H1 (cell line): ENCODE measurements around the gene RNASE12. TPM values are rescaled to one million over a fixed set of nuclear protein-coding genes. Genes with fewer than 3 reads are reported as not detected.

ENCODE experiments used
- CTCF ChIA-PET: fragments of 300-600 bp; sonication (Branson Sonifier 250); formaldehyde crosslinking; loops from one replicate; lab custom pipeline; 2021; ENCODE audit not compliant: partially characterized antibody; lab: Charles Lee
- POLR2A ChIA-PET: fragments of 300-600 bp; sonication (Branson Sonifier 250); formaldehyde crosslinking; loops from one replicate; lab custom pipeline; 2021; ENCODE audit warnings: inconsistent platforms; ENCODE audit not compliant: partially characterized antibody; lab: Charles Lee
- DNase-seq, 2 experiments: peaks; one replicate each; pipeline versions ENCODE4 v3.0.0 to v3.0.0-alpha.2; 2010 to 2022; ENCODE audit warnings: low spot score in 2 of 2, low read depth in 1 of 2, mixed read lengths in 1 of 2
- FAIRE-seq: peaks from 2 replicates; lab custom pipeline; 2011; peaks lifted over from hg19 to GRCh38; lab: Jason Lieb, UNC
- H2AFZ ChIP-seq: 2 replicates; pipeline ENCODE4 v1.8.1; 2012; ENCODE audit warnings: low read length, inconsistent platforms
- H2AK5ac ChIP-seq: 2 replicates; pipeline ENCODE4 v1.6.1; 2013; ENCODE audit warnings: low read depth, low read length
- H2BK120ac ChIP-seq: replicated peaks from 2 replicates; pipeline ENCODE3; 2013; ENCODE audit warnings: low read depth, low read length, inconsistent platforms
- H2BK12ac ChIP-seq: 2 replicates; pipeline ENCODE4 v1.6.1; 2013; ENCODE audit warnings: low read depth, low read length
- H2BK15ac ChIP-seq: 2 replicates; pipeline ENCODE4 v1.6.1; 2013; ENCODE audit warnings: low read length
- H2BK20ac ChIP-seq: 2 replicates; pipeline ENCODE4 v1.6.1; 2013; ENCODE audit warnings: low read length
- H2BK5ac ChIP-seq: 2 replicates; pipeline ENCODE4 v1.6.1; 2013; ENCODE audit warnings: low read depth, low read length
- H3K14ac ChIP-seq: 2 replicates; pipeline ENCODE4 v1.6.1; 2013; ENCODE audit warnings: inconsistent platforms; ENCODE audit not compliant: insufficient read length
- H3K18ac ChIP-seq: 2 replicates; pipeline ENCODE4 v1.6.1; 2013; ENCODE audit warnings: low read length; ENCODE audit errors: extremely low read depth
- H3K23ac ChIP-seq: 2 replicates; pipeline ENCODE4 v1.6.1; 2013; ENCODE audit warnings: inconsistent platforms; ENCODE audit not compliant: insufficient read length
- H3K23me2 ChIP-seq: 2 replicates; pipeline ENCODE4 v1.6.1; 2013; ENCODE audit warnings: low read depth, low read length
- H3K27ac ChIP-seq: 2 replicates; pipeline ENCODE4 v1.6.1; 2011; ENCODE audit warnings: low read depth, low read length, inconsistent platforms
- H3K27me3 ChIP-seq, 4 experiments: replicated peaks in 1 of 4; 1 replicate in 1 of 4; 2 replicates in 3 of 4; pipeline versions ENCODE4 v1.6.1 to v1.8.1; 2011 to 2013; ENCODE audit warnings: low read length in 3 of 4, mild to moderate bottlenecking in 3 of 4, inconsistent platforms in 2 of 4, mixed read lengths in 2 of 4, moderate library complexity in 1 of 4; ENCODE audit not compliant: control insufficient read depth in 3 of 4, insufficient read depth in 3 of 4; ENCODE audit errors: extremely low read depth in 1 of 4
- H3K36me3 ChIP-seq, 4 experiments: 2 replicates each; pipeline versions ENCODE4 v1.6.1 to v1.8.1; 2011 to 2013; ENCODE audit warnings: mild to moderate bottlenecking in 4 of 4, low read length in 3 of 4, moderate library complexity in 2 of 4, control low read depth in 1 of 4, inconsistent platforms in 1 of 4; ENCODE audit not compliant: insufficient read depth in 4 of 4, control insufficient read depth in 2 of 4
- H3K4ac ChIP-seq: replicated peaks from 2 replicates; pipeline ENCODE3; 2013; ENCODE audit warnings: low read length, low read depth, mixed read lengths, inconsistent platforms; ENCODE audit not compliant: insufficient read length
- H3K4me1 ChIP-seq, 4 experiments: replicated peaks in 1 of 4; 1 replicate in 1 of 4; 2 replicates in 3 of 4; pipeline versions ENCODE4 v1.6.1 to v1.8.1; 2011 to 2013; ENCODE audit warnings: low read length in 3 of 4, inconsistent platforms in 2 of 4, mixed read lengths in 1 of 4; ENCODE audit not compliant: insufficient read depth in 4 of 4, control insufficient read depth in 3 of 4
- H3K4me2 ChIP-seq, 2 experiments: 2 replicates each; pipeline versions ENCODE4 v1.6.1 to v1.8.1; 2011 to 2013; ENCODE audit warnings: low read depth in 2 of 2, low read length in 2 of 2, control low read depth in 1 of 2, inconsistent platforms in 1 of 2, mild to moderate bottlenecking in 1 of 2; ENCODE audit not compliant: insufficient read depth in 1 of 2
- H3K4me3 ChIP-seq, 4 experiments: fragments of 200-600, 300-600 bp in 1 of 4; sonication (generic), shearing (Covaris generic), sonication (Bioruptor Twin) in 1 of 4; 2 replicates each; pipeline versions ENCODE4 v1.5.1 to v1.8.1; 2011 to 2016; ENCODE audit warnings: low read length in 4 of 4, low read depth in 3 of 4, control low read depth in 2 of 4, inconsistent platforms in 2 of 4, mild to moderate bottlenecking in 2 of 4, mixed read lengths in 1 of 4, moderate library complexity in 1 of 4; ENCODE audit not compliant: insufficient read depth in 2 of 4; ENCODE audit errors: extremely low read depth in 1 of 4
- H3K56ac ChIP-seq: replicated peaks from 2 replicates; pipeline ENCODE3; 2013; ENCODE audit warnings: low read depth, mild to moderate bottlenecking, mixed read lengths, low read length, inconsistent platforms; ENCODE audit not compliant: insufficient read length
- H3K79me1 ChIP-seq: 2 replicates; pipeline ENCODE4 v1.6.1; 2013; ENCODE audit warnings: low read depth, low read length, control low read depth
- H3K79me2 ChIP-seq, 2 experiments: 2 replicates each; pipeline versions ENCODE4 v1.6.1 to v1.8.1; 2012 to 2013; ENCODE audit warnings: low read length in 2 of 2, mild to moderate bottlenecking in 2 of 2, inconsistent platforms in 1 of 2; ENCODE audit not compliant: insufficient read depth in 2 of 2, control insufficient read depth in 1 of 2
- H3K9ac ChIP-seq, 4 experiments: replicated peaks in 1 of 4; 1 replicate in 1 of 4; 2 replicates in 3 of 4; pipeline versions ENCODE4 v1.6.1 to v1.8.1; 2011 to 2013; ENCODE audit warnings: low read depth in 3 of 4, low read length in 3 of 4, control low read depth in 2 of 4, mild to moderate bottlenecking in 2 of 4, moderate library complexity in 2 of 4, inconsistent platforms in 1 of 4; ENCODE audit errors: extremely low read depth in 1 of 4
- H3K9me3 ChIP-seq, 2 experiments: 2 replicates each; pipeline versions ENCODE4 v1.6.1 to v1.8.1; 2012 to 2013; ENCODE audit warnings: mild to moderate bottlenecking in 2 of 2, moderate library complexity in 2 of 2, control low read depth in 1 of 2, inconsistent platforms in 1 of 2, low read depth in 1 of 2, low read length in 1 of 2, mixed read lengths in 1 of 2; ENCODE audit not compliant: insufficient read depth in 2 of 2
- H4K20me1 ChIP-seq, 2 experiments: replicated peaks in 1 of 2; 2 replicates each; pipeline versions ENCODE3 to v1.8.1; 2011 to 2013; ENCODE audit warnings: inconsistent platforms in 2 of 2, low read length in 2 of 2, mild to moderate bottlenecking in 1 of 2; ENCODE audit not compliant: insufficient read depth in 2 of 2, control insufficient read depth in 1 of 2
- H4K5ac ChIP-seq: 2 replicates; pipeline ENCODE4 v1.6.1; 2013; ENCODE audit warnings: low read length, low read depth, mixed read lengths, inconsistent platforms; ENCODE audit not compliant: insufficient read length
- H4K8ac ChIP-seq: 2 replicates; pipeline ENCODE4 v1.8.0; 2013; ENCODE audit warnings: mild to moderate bottlenecking, moderate library complexity, low read length, inconsistent platforms; ENCODE audit not compliant: insufficient read depth; ENCODE audit errors: extremely low read depth
- H4K91ac ChIP-seq: replicated peaks from 2 replicates; pipeline ENCODE3; 2013; ENCODE audit warnings: low read length, mixed read lengths, inconsistent platforms; ENCODE audit not compliant: insufficient read length
- SP4 ChIP-seq: IDR thresholded peaks from 2 replicates; pipeline ENCODE4 v1.6.1; 2012; ENCODE audit warnings: low read length, inconsistent platforms
- WGBS, 2 experiments: shearing (Covaris generic) in 1 of 2; methylation state at CpG; one replicate each; pipeline versions ENCODE4 v1.1.6 to v1.1.7; 2013 to 2015; ENCODE audit warnings: low lambda C conversion rate in 2 of 2, mixed read lengths in 2 of 2, inconsistent platforms in 1 of 2, low coverage in 1 of 2, missing lambda C conversion rate in 1 of 2; ENCODE audit not compliant: insufficient replicate concordance in 2 of 2, insufficient coverage in 1 of 2, insufficient read length in 1 of 2; ENCODE audit errors: extremely low coverage in 1 of 2, missing lambda C conversion rate in 1 of 2; 5-methylcytosine and 5-hydroxymethylcytosine counted together
- polyA plus RNA-seq, 7 experiments: library from polyadenylated mRNA; depleted of rRNA in 3 of 7; stranded (reverse) in 5 of 7; unstranded in 2 of 7; fragments of >200 nt in 5 of 7; fragments of 200-250 nt in 2 of 7; gene quantifications; 1 replicate in 5 of 7; 2 replicates in 1 of 7; 4 replicates in 1 of 7; pipeline versions ENCODE4 v1.2.1 to v1.2.3, GENCODE V29; 2011 to 2013; ENCODE audit warnings: missing spikeins in 2 of 7, mixed read lengths in 2 of 7
- total RNA-seq: library from RNA; stranded (reverse); fragmentation: NEBNext Ultra II Directional; extraction: Animal tissue kit (Norgen Biotek cat#: 25700); gene quantifications from 2 replicates; pipeline ENCODE4 v1.2.1, GENCODE V29; 2021

The RNASE12 gene
- total and polyA plus RNA-seq, 2 of the 8 experiments (the other 6 are each of a cell fraction or from before 2014, with no cell fraction given) = not detected

GRCh38 chr14:20583908-20584307 lies 7.3 kb downstream of the RNASE12 start:
- CTCF ChIA-PET = interaction anchor here (1.0 to 2.6 kb wide), 5 partner anchors 15 to 95 kb away, joined by 3 to 7 read pairs (median 6); no protein-coding TSS in a partner anchor
- no peaks in the 10 kb centered on the region for H3K23me2 ChIP-seq

More at GRCh38 chr14:20583908-20584307, 7.3 kb downstream of the RNASE12 start:
- Histone ChIP-seq H3K27ac (no peak overlapping the region), H4K8ac (no peak overlapping the region), H3K79me1 (no peaks in the 10 kb centered on the region), H3K4me1 (peaks cover 7 to 13% (median 9%) of the 10 kb centered on the region in 4 experiments; a peak in 5 of 7 replicates), H2BK15ac (no peak overlapping the region), H2BK5ac (peak overlapping the region; percentile 60; the same call in 1 of the 2 replicates), H3K4me3 (no peak overlapping the region), H3K79me2 (no peaks in the 10 kb centered on the region), H2BK120ac (peak overlapping the region; percentile 69), H4K5ac (no peak overlapping the region), H3K14ac (no peak overlapping the region), H3K9ac (no peak overlapping the region), H4K20me1 (no peaks in the 10 kb centered on the region), H4K91ac (no peak overlapping the region), H3K9me3 (no peaks in the 10 kb centered on the region), H3K4ac (no peak overlapping the region), H2AFZ (no peak overlapping the region), H3K23ac (no peak overlapping the region), H2AK5ac (no peak overlapping the region; the same call in 1 of the 2 replicates), H2BK12ac (peak overlapping the region; percentile 83; the same call in 1 of the 2 replicates), H3K4me2 (no peak overlapping the region; a peak in 1 of 4 replicates), H3K18ac (0 out of 2 replicates have a peak overlapping the region, but pooled peaks have one; percentile 27), H3K27me3 (peaks cover 0 to 2% (median 0%) of the 10 kb centered on the region in 4 experiments; a peak in 1 of 7 replicates), H2BK20ac (peak overlapping the region; percentile 95), H3K56ac (no peak overlapping the region), H3K36me3 (no peaks in the 10 kb centered on the region)
- DNase-seq = peak in 1 of 2 experiments; percentile 41
- POLR2A ChIA-PET = interaction anchor here (0.9 to 2.6 kb wide), 3 partner anchors 14 to 241 kb away, joined by 3 to 9 read pairs (median 5); partner anchors contain the start of genes PARP2 and PNP
- 87% methylated on average over 5 of the region's 5 CpGs; no CpG with 5 or more reads in 1 of the 2 experiments for WGBS, 2 experiments
- no peak for TF ChIP-seq SP4
- no peak for FAIRE-seq
